ENCODE data around the gene FDXACB1.

FDXACB1 gene

DNA sequence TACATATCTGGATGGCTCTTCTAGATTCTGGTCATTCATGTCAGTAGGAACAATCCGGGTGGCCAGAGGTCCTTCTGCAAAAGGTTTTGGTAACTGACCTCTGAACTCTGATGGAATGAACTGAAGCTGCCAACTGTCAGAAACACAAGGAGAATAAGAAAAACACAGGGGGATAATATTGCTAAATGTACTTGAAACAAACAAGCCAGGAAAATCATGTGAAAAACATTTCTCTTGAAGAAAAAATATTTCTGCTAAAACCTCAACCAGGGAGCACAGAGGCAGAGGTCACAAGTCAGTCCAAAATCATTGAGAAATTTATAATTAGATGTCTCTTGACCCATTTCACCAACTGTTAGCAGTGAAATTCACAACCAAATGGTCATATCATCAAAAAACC is 42.8 kb downstream of the FDXACB1 start:
- DNase-seq (ENCODE audit: low spot score): no peak
- ChIA-PET CTCF (no interaction called here), POLR2A (ENCODE audit: low non-redundant PET) (no interaction called here)
- no peak overlapping the region for H3K27ac ChIP-seq
- TF ChIP-seq CTCF (conservative IDR thresholded peaks at IDR 0.05; ENCODE audit: low read depth): no peak

GRCh38 chr11:111835665-111836064 is 43.3 kb downstream of the FDXACB1 start:
- no peak for TF ChIP-seq CTCF (conservative IDR thresholded peaks at IDR 0.05; ENCODE audit: low read depth)
- H3K27ac ChIP-seq: no peak overlapping the region
- ChIA-PET CTCF (interaction anchor here (1.5 kb wide), 1 partner anchor 231 kb away, joined by 5 read pairs; no protein-coding TSS in a partner anchor), POLR2A (ENCODE audit: low non-redundant PET) (no interaction called here)
- no peak for DNase-seq (ENCODE audit: low spot score)

GRCh38 chr11:111834432-111835163 is 44.4 kb downstream of the FDXACB1 start:
- POLR2A ChIA-PET (ENCODE audit: low non-redundant PET): no interaction called here
- no peak for TF ChIP-seq CTCF (conservative IDR thresholded peaks at IDR 0.05; ENCODE audit: low read depth)
- no peak overlapping the region for H3K27ac ChIP-seq
- CTCF ChIA-PET: interaction anchor here (0.5 to 1.5 kb wide), 2 partner anchors 230 to 261 kb away, joined by 4 to 5 read pairs; no protein-coding TSS in a partner anchor
- no peak for DNase-seq (ENCODE audit: low spot score)

DNA sequence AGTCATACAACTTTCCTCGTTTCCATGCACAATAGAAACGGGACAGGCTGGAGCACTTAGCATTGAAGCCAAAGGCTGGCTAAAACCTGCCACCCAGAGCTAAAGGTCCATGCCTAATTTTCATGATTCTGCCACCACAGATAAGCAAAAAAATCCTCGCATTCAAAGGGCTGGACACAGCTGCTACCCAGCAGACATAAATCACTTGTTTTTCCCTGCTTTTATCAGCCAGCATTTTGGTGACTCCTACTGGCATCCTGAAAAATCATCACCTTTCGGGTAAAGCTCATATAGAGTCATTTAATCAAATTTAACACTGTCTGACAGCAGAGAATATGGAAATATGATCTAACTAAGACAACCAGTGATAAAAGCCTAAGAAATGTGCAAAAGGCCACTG is 45.4 kb downstream of the FDXACB1 start:
- no peak for TF ChIP-seq CTCF (conservative IDR thresholded peaks at IDR 0.05; ENCODE audit: low read depth)
- H3K27ac ChIP-seq: no peak overlapping the region
- POLR2A ChIA-PET (ENCODE audit: low non-redundant PET): no interaction called here
- no peak for DNase-seq (ENCODE audit: low spot score)
- CTCF ChIA-PET: interaction anchor here (0.6 kb wide), 1 partner anchor 27 kb away, joined by 3 read pairs; no protein-coding TSS in a partner anchor

DNA sequence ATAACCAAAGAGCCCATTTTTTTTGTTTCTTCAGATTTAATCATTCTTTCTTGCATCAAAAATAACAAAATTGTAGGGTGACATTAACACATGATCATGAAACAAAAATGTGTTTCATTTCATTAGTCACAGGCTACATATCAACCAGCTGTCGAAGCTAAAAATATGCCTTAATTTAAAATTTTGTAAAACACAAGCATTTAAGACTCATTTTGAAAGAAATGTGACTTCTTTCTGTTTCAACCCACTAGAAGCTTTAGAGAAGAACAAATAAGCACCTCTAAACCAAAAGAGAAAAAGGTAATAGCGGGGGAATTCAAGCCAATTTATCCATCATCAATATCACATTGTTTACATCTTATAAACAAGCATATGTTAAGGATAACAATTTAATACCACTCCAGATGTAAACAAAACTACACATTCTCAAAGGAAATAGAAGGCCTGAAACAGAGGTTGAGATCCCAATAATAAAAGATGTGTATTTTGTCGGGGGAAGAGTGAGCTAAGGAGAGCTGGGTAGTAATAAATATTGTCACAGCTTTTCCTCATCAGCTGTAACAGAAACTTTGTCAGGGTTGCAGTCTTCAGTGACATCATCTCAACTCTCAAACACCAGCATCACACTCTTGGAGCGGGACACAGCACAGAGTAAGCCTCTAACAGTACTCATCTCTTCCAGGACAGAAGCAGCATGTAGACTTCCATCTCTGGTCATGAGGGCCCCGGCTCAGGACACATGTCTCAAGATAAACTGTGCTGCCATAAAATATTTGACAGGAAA is 49.6 kb downstream of the FDXACB1 start:
- H3K27ac ChIP-seq: no peak overlapping the region
- CTCF ChIA-PET: interaction anchor here (0.7 to 1.3 kb wide), 2 partner anchors 268 to 374 kb away, joined by 3 to 6 read pairs; no protein-coding TSS in a partner anchor
- no peak for TF ChIP-seq CTCF (conservative IDR thresholded peaks at IDR 0.05; ENCODE audit: low read depth)
- no peak for DNase-seq (ENCODE audit: low spot score)
- POLR2A ChIA-PET (ENCODE audit: low non-redundant PET): no interaction called here

DNA sequence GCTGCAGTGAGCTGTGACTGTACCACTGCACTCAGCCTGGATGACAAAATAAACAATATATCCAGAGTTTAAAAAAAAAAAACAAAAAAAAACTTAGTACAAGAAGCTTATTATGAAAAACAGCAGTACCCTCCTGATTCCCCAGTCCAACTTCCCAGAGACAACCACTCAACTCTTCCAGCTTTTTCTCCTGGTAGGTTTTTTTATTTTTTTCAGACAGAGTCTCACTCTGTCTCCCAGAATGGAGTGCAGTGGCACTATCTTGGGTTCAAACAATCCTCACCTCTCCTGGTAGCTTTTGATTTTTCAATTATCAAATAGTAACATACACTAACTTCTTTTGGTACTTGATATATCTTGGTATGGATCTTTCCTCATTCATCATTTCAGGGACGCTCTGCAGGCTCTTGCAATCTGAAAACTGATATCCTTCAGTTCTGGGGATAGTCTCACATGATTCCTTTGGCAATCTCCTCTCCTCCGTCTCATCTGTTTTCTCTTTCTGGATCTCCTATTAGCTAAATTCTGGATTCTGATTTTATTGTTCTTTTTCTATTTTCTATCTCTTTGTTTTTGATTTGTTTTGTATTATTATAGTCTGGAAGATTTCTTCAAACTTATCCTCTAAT is 52.5 kb downstream of the FDXACB1 start:
- ChIA-PET CTCF (interaction anchor here (0.6 to 0.9 kb wide), 2 partner anchors 15 to 61 kb away, joined by 3 read pairs; no protein-coding TSS in a partner anchor), POLR2A (ENCODE audit: low non-redundant PET) (no interaction called here)
- no peak for DNase-seq (ENCODE audit: low spot score)
- no peak for TF ChIP-seq CTCF (conservative IDR thresholded peaks at IDR 0.05; ENCODE audit: low read depth)
- H3K27ac ChIP-seq: no peak overlapping the region

Measured in RWPE1 (cell line).